Activated T-helper 1 cell treated with Interleukin-2 at 50 U/mL for 16 hours (primary cell): Measurements from ENCODE around the gene PDE10A.
"Not testable (repeated sequence)": the region's sequence is repeated elsewhere in the genome, so short reads cannot be mapped to it uniquely, and the experiment has no call there.

Source experiments
- DNase-seq: peaks from one replicate; pipeline ENCODE4 v3.0.0-alpha.2; 2020; ENCODE audit warnings: low read depth

The PDE10A gene

GRCh38 chr6:165548450-165548849, 114.6 kb downstream of the PDE10A start:
- no peak for DNase-seq

GRCh38 chr6:165545806-165546205, 117.2 kb downstream of the PDE10A start:
- DNase-seq, result no peak

GRCh38 chr6:165543781-165544180, 119.3 kb downstream of the PDE10A start:
- DNase-seq, result no peak

- DNase-seq, result no peak
These were observed 126.1 kb downstream of the PDE10A start for GRCh38 chr6:165536911-165537310.

- DNase-seq, result no peak
These were observed 143.7 kb downstream of the PDE10A start for GRCh38 chr6:165519316-165519715.

GRCh38 chr6:165515963-165516624, 146.9 kb downstream of the PDE10A start:
- DNase-seq, result no peak

GRCh38 chr6:165514621-165515020, 148.4 kb downstream of the PDE10A start:
- DNase-seq, result no peak

- DNase-seq, result no peak
These were observed 151.2 kb downstream of the PDE10A start for GRCh38 chr6:165511807-165512206.

- DNase-seq, result no peak
These were observed 154.6 kb downstream of the PDE10A start for GRCh38 chr6:165508321-165508869.

- no peak for DNase-seq
These were observed 156.4 kb downstream of the PDE10A start for GRCh38 chr6:165506657-165507056.

- not testable (repeated sequence) for DNase-seq
These were observed 162.7 kb downstream of the PDE10A start for GRCh38 chr6:165500214-165500907.

GRCh38 chr6:165497472-165497871, 165.6 kb downstream of the PDE10A start:
- DNase-seq, result no peak

- DNase-seq, result no peak
These were observed 174.3 kb downstream of the PDE10A start for GRCh38 chr6:165488624-165489295.

- DNase-seq, result no peak
These were observed 175.1 kb downstream of the PDE10A start for GRCh38 chr6:165487950-165488349.

- no peak for DNase-seq
These were observed 175.7 kb downstream of the PDE10A start for GRCh38 chr6:165487347-165487746.

GRCh38 chr6:165486183-165487137, 176.6 kb downstream of the PDE10A start:
- DNase-seq, result no peak

GRCh38 chr6:165484178-165484889, 178.7 kb downstream of the PDE10A start:
- no peak for DNase-seq

GRCh38 chr6:165481921-165482320, 181.1 kb downstream of the PDE10A start:
- DNase-seq, result no peak

GRCh38 chr6:165480916-165481315, 182.1 kb downstream of the PDE10A start:
- no peak for DNase-seq

GRCh38 chr6:165478581-165478980, 184.5 kb downstream of the PDE10A start:
- DNase-seq, result no peak

- no peak for DNase-seq
These were observed 193.6 kb downstream of the PDE10A start for GRCh38 chr6:165469483-165469882.
